ENCODE results near the gene KLK4. TPM values are rescaled to one million over a fixed set of nuclear protein-coding genes. Genes with fewer than 3 reads are reported as not detected.

KLK4 gene
- total RNA-seq, 1 donor from 2014 or later, result not detected

DNA sequence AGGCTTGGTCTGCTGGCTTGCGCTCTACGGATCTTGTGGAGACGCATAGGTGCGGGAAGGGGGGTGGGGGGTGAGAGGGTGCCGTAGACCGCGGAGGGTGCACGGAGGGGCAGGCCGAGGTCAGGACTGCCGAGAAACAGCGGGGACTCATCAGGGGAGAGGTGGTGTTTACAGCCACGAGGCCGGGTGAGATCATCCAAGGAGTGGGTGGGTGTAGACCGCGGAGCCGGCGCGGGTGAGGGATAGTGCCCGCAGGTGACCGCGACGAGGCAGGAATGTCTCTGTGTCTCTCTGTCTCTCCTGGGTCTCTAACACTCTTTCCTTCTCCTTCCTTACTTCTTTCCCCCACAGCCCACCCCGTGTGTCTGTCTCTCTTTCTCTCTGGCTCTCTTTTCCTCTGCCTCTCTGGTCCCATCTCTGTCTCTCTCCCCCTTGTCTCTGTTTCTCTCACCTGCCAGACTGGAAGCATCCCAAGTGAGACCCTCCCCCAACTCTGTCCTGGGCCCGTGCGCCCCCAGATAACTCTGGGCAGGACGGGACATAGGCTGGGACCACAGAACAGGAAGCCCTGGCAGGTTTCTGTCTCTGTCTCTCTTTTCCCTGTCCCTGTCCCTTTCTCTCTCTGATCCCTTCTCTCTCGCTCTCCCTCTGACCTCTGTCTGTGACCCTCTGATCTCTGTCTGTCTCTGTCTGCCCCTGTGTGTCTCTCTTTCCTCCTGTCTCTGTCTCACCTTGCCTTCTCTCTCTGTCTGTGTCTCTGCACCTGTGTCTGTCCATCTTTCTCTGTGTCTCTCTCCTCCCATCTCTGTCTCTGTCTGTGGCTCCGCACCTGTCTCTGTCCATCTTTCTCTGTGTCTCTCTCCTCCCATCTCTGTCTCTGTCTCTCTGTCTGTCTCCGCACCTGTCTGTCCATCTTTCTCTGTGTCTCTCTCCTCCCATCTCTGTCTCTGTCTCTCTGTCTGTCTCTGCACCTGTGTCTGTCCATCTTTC, 1.8 kb upstream of the KLK4 start:
- no peak for DNase-seq (ENCODE audit: low read depth, low spot score)
- H3K36me3 Mint-ChIP-seq (ENCODE audit: low read depth), result no peaks in the 10 kb centered on the region
- no peak overlapping the region for H3K4me3 Mint-ChIP-seq

GRCh38 chr19:50912102-50912599, 956 bp upstream of the KLK4 start:
- Mint-ChIP-seq H3K4me1 (peaks cover 4% of the 10 kb centered on the region), H3K9me3 (no peaks in the 10 kb centered on the region), H3K27ac (ENCODE audit: unreplicated experiment) (no peak overlapping the region), H3K4me3 (no peak overlapping the region), H3K36me3 (ENCODE audit: low read depth) (no peaks in the 10 kb centered on the region), H3K27me3 (ENCODE audit: low read depth) (peaks cover 10% of the 10 kb centered on the region)
- TF ChIP-seq, protein P1, sequence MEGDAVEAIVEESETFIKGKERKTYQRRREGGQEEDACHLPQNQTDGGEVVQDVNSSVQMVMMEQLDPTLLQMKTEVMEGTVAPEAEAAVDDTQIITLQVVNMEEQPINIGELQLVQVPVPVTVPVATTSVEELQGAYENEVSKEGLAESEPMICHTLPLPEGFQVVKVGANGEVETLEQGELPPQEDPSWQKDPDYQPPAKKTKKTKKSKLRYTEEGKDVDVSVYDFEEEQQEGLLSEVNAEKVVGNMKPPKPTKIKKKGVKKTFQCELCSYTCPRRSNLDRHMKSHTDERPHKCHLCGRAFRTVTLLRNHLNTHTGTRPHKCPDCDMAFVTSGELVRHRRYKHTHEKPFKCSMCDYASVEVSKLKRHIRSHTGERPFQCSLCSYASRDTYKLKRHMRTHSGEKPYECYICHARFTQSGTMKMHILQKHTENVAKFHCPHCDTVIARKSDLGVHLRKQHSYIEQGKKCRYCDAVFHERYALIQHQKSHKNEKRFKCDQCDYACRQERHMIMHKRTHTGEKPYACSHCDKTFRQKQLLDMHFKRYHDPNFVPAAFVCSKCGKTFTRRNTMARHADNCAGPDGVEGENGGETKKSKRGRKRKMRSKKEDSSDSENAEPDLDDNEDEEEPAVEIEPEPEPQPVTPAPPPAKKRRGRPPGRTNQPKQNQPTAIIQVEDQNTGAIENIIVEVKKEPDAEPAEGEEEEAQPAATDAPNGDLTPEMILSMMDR (conservative IDR thresholded peaks at IDR 0.05), result no peak
- DNase-seq (ENCODE audit: low read depth, low spot score), result no peak

More for the DNA sequence above, 1.8 kb upstream of the KLK4 start:
- Mint-ChIP-seq H3K9me3 (no peaks in the 10 kb centered on the region), H3K27me3 (ENCODE audit: low read depth) (peaks cover 17% of the 10 kb centered on the region), H3K27ac (ENCODE audit: unreplicated experiment) (no peak overlapping the region), H3K4me1 (peaks cover 4% of the 10 kb centered on the region)
- TF ChIP-seq, protein P1 (conservative IDR thresholded peaks at IDR 0.05), result no peak

DNA sequence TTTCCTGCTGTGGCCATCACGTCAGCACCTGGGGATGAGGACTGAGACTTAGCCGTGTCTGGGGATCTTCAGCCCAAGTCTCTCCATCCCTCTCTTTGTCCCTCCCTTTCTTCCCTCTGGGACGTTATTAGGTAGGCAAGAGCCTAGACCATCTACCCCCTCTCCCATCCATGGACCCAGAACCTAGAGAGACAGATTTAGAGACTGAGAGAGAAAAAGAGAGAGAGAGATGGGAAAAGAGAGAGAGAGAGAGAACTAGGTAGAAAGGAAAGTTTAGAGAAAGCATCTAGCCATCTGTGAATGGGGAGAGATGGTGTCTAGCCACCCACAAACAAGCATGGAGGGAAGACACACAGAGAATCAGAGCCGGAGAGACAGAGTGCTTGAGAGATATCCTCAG, 473 bp downstream of the KLK4 start:
- H3K9me3 Mint-ChIP-seq, result no peaks in the 10 kb centered on the region
- H3K4me1 Mint-ChIP-seq, result peaks cover 4% of the 10 kb centered on the region
- H3K36me3 Mint-ChIP-seq (ENCODE audit: low read depth), result no peaks in the 10 kb centered on the region
- H3K27ac Mint-ChIP-seq (ENCODE audit: unreplicated experiment), result no peak overlapping the region
- TF ChIP-seq, protein P1 (conservative IDR thresholded peaks at IDR 0.05), result no peak
- no peak for DNase-seq (ENCODE audit: low read depth, low spot score)
- H3K27me3 Mint-ChIP-seq (ENCODE audit: low read depth), result peaks cover 6% of the 10 kb centered on the region
- no peak overlapping the region for H3K4me3 Mint-ChIP-seq

DNA sequence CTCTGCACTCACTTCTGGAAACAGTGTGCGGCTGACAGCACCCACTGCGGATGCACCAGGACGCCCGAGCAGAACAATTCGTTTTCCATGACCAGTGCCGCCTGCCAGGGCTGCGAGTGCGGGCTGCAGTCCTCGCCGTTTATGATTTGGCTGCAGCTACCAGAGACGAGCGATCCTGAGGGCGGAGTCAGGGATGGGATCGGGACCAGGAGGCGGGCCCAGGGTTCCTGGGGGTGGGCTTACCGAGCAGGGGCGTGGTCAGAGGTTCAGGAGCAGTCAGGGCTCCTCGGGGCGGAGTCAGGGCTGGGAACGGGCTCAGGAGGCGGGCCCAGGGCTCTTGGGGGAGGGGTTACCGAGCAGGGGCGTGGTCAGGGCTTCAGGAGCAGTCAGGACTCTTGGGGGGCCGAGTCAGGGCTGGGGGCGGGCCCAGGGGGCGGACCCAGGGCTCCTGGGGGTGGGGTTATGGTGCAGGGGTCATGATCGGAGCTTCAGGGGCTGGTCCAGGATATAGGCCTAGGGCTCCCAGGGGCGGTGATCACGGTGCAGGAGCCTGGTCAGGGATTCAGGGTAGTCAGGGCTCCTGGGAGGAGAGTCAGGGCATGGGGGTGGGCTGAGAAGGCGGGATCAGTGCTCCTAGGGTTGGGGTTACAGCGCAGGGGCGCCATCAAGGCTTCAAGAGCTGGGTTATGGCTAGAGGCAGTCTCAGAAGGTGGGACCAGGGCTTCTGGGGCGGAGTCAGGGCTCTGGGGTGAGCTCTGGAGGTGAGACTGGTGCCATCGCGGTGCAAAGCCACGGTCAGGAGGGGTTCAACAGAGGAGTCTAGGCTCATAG, 1.7 kb downstream of the KLK4 start:
- H3K4me1 Mint-ChIP-seq, result peaks cover 4% of the 10 kb centered on the region
- peaks cover 15% of the 10 kb centered on the region for H3K27me3 Mint-ChIP-seq (ENCODE audit: low read depth)
- peak; percentile 73 for DNase-seq (ENCODE audit: low read depth, low spot score)
- H3K4me3 Mint-ChIP-seq, result no peak overlapping the region
- H3K9me3 Mint-ChIP-seq, result no peaks in the 10 kb centered on the region
- no peaks in the 10 kb centered on the region for H3K36me3 Mint-ChIP-seq (ENCODE audit: low read depth)
- TF ChIP-seq, protein P1 (conservative IDR thresholded peaks at IDR 0.05), result no peak
- no peak overlapping the region for H3K27ac Mint-ChIP-seq (ENCODE audit: unreplicated experiment)

- H3K4me3 Mint-ChIP-seq, result no peak overlapping the region
- H3K27ac Mint-ChIP-seq (ENCODE audit: unreplicated experiment), result no peak overlapping the region
- no peak for DNase-seq (ENCODE audit: low read depth, low spot score)
- no peaks in the 10 kb centered on the region for H3K36me3 Mint-ChIP-seq (ENCODE audit: low read depth)
- H3K9me3 Mint-ChIP-seq, result no peaks in the 10 kb centered on the region
- H3K27me3 Mint-ChIP-seq (ENCODE audit: low read depth), result peaks cover 15% of the 10 kb centered on the region
- TF ChIP-seq, protein P1 (conservative IDR thresholded peaks at IDR 0.05), result no peak
- H3K4me1 Mint-ChIP-seq, result peaks cover 4% of the 10 kb centered on the region
These were observed 2.9 kb downstream of the KLK4 start for GRCh38 chr19:50908336-50908735.

Data from neural crest cell (in vitro differentiated cells).